Sigmoid colon (tissue), 7 donors: ENCODE data around the gene MTA3. TPM values are rescaled to one million over a fixed set of nuclear protein-coding genes. Genes with fewer than 3 reads are reported as not detected.

ENCODE experiments used
- DNase-seq: peaks from one replicate; pipeline ENCODE4 v3.0.0-alpha.2; 2019
- H3K27ac ChIP-seq, 4 donors: fragments of 200-600 bp; sonication (generic); one replicate each; pipeline ENCODE4 v1.5.1; 2016 to 2019; ENCODE audit warnings: mild to moderate bottlenecking in 1 of 4
- H3K27me3 ChIP-seq, 3 donors: fragments of 200-600 bp; sonication (generic); one replicate each; pipeline ENCODE4 v1.5.1; 2019; ENCODE audit warnings: mild to moderate bottlenecking in 1 of 3
- H3K36me3 ChIP-seq, 4 donors: fragments of 200-600 bp; sonication (generic); one replicate each; pipeline ENCODE4 v1.5.1; 2016 to 2019
- H3K4me1 ChIP-seq, 4 donors: fragments of 200-600 bp; sonication (generic); one replicate each; pipeline ENCODE4 v1.5.1; 2017 to 2019
- H3K4me3 ChIP-seq, 4 donors: fragments of 200-600 bp; sonication (generic); one replicate each; pipeline ENCODE4 v1.5.1; 2017 to 2019; ENCODE audit warnings: mild to moderate bottlenecking in 2 of 4, moderate library complexity in 1 of 4
- H3K9me3 ChIP-seq, 4 donors: fragments of 200-600 bp in 3 of 4; sonication (generic) in 3 of 4; one replicate each; pipeline versions ENCODE4 v1.5.1 to v1.6.1; 2013 to 2019
- EP300 ChIP-seq, 4 donors: sonication (generic); formaldehyde crosslinking; IDR thresholded peaks; one replicate each; pipeline ENCODE4 v1.6.1; 2017; ENCODE audit warnings: antibody characterized with exemption in 4 of 4
- POLR2A ChIP-seq, 2 donors: fragments of 450-650 bp; IDR thresholded peaks; one replicate each; pipeline ENCODE4 v1.6.1; 2016; ENCODE audit warnings: antibody characterized with exemption in 2 of 2, mild to moderate bottlenecking in 2 of 2, moderate library complexity in 2 of 2
- POLR2AphosphoS5 ChIP-seq, 4 donors: sonication (generic); formaldehyde crosslinking; IDR thresholded peaks; one replicate each; pipeline ENCODE4 v1.6.1; 2017; ENCODE audit warnings: antibody characterized with exemption in 4 of 4
- WGBS, 2 donors: extraction: QIAGEN DNeasy Blood & Tissue Kit; methylation state at CpG; one replicate each; pipeline ENCODE4 v1.1.7; 2013; 5-methylcytosine and 5-hydroxymethylcytosine counted together
- intact Hi-C: fragments of 100-400 bp; cut with DNase I; formaldehyde crosslinking; loops from one replicate; pipeline ENCODE4 v1.15.1; 2023
- polyA plus RNA-seq, 3 donors: library from polyadenylated mRNA; stranded (reverse); fragments of 200-250 nt; gene quantifications; one replicate each; pipeline ENCODE4 v1.2.3, GENCODE V29; 2013
- total RNA-seq, 4 donors: library from RNA; depleted of rRNA; stranded (reverse); fragments of >200 nt; gene quantifications; one replicate each; pipeline ENCODE4 v1.1.0, GENCODE V29; 2016
- TF ChIP-seq, protein P1 (sequence below), 4 experiments: fragments of 450-650 bp in 3 of 4; fragments of 200-600 bp in 1 of 4; IDR thresholded peaks; one replicate each; pipeline ENCODE4 v1.5.1; 2016 to 2019; ENCODE audit warnings: antibody characterized with exemption in 4 of 4, mild to moderate bottlenecking in 3 of 4, moderate library complexity in 2 of 4
- donor health status: healthy with polysubstance abuse.
- donor health status: Bipolar disorder and iron deficiency.
- donor health status: healthy.

The MTA3 gene
- total and polyA plus RNA-seq, 7 donors: 24.5 to 53.2 (median 33.9) TPM

DNA sequence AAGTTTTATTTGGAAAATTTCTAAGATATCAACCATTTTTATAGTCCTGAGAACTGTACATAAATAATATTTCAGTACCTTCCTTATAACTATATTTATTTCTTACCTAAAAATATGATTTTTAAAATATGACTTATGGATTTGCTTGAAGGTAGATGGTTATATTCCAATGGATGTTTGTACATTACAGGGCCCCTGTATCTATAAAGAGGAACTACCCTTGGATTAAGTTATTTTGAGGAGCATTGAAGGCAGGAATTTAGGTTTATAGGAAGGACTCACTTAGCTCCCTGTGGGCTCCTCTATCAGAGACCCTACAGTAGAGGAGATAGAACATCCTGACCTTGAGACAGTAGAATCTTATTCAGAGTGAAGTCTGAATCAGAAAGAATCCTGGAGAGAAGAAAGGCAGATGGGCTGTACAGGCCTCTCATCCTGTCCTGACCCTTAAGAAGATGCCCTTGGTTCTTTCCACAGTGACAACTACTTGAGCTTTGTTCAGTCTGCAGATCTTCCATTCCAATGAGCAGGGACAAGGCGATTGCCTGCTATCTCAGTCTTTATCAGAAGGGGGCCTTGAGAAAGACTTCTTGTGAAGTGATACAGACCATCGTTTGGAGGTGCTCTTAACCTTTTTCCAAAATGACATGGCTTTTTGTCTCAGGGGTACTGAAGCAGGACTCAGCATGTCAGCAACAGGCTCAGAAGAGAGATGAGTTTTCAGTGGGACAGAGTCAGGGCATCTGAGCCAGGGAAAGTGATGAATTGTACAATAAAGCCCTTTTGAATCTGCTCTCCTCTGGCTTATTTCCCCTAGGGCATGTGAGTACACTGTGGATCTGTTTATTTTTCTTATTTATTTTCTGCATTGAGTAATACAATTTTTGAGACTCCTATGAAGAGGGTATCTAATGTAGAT is 174.6 kb downstream of the MTA3 start:
- Histone ChIP-seq H3K27ac (no peak overlapping the region), H3K9me3 (no peaks in the 10 kb centered on the region), H3K4me1 (no peaks in the 10 kb centered on the region), H3K27me3 (no peaks in the 10 kb centered on the region), H3K36me3 (peaks cover 0 to 7% (median 2%) of the 10 kb centered on the region in 4 donors), H3K4me3 (no peak overlapping the region)
- no peak for DNase-seq
- TF ChIP-seq, protein P1, sequence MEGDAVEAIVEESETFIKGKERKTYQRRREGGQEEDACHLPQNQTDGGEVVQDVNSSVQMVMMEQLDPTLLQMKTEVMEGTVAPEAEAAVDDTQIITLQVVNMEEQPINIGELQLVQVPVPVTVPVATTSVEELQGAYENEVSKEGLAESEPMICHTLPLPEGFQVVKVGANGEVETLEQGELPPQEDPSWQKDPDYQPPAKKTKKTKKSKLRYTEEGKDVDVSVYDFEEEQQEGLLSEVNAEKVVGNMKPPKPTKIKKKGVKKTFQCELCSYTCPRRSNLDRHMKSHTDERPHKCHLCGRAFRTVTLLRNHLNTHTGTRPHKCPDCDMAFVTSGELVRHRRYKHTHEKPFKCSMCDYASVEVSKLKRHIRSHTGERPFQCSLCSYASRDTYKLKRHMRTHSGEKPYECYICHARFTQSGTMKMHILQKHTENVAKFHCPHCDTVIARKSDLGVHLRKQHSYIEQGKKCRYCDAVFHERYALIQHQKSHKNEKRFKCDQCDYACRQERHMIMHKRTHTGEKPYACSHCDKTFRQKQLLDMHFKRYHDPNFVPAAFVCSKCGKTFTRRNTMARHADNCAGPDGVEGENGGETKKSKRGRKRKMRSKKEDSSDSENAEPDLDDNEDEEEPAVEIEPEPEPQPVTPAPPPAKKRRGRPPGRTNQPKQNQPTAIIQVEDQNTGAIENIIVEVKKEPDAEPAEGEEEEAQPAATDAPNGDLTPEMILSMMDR (IDR thresholded peaks at IDR 0.05): no peak
- TF ChIP-seq EP300 (IDR thresholded peaks at IDR 0.05) (no peak), POLR2AphosphoS5 (IDR thresholded peaks at IDR 0.05) (no peak), POLR2A (IDR thresholded peaks at IDR 0.05) (no peak)
- intact Hi-C loops: no loop called here
- WGBS, 2 donors: 84 to 88% methylated on average over 2 of the region's 2 CpGs

DNA sequence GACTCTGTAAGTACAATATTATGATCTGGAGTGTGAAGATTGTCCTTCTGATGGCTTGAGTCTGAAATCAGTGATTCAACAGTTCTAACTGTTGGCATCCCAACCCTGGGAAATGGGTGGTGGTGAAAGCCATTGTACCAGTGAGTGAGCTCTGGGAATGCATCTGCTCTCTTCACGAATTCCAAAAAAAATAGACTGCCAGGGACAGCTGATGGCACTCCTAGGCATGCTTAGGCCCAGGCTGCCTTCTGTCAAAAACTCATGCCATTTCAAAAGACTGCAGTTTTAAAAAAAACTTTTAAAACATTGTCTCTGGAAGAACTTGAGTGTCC is 175.2 kb downstream of the MTA3 start:
- Histone ChIP-seq H3K27me3 (no peaks in the 10 kb centered on the region), H3K27ac (no peak overlapping the region), H3K9me3 (no peaks in the 10 kb centered on the region), H3K36me3 (peaks cover 0 to 7% (median 2%) of the 10 kb centered on the region in 4 donors), H3K4me3 (no peak overlapping the region), H3K4me1 (no peaks in the 10 kb centered on the region)
- TF ChIP-seq, protein P1 (IDR thresholded peaks at IDR 0.05): no peak
- TF ChIP-seq EP300 (IDR thresholded peaks at IDR 0.05): no peak
- TF ChIP-seq POLR2AphosphoS5 (IDR thresholded peaks at IDR 0.05): no peak
- TF ChIP-seq POLR2A (IDR thresholded peaks at IDR 0.05): no peak
- DNase-seq: no peak
- intact Hi-C loops: no loop called here
- WGBS, 2 donors: 89 to 91% methylated on average over 1 of the region's 1 CpG

DNA sequence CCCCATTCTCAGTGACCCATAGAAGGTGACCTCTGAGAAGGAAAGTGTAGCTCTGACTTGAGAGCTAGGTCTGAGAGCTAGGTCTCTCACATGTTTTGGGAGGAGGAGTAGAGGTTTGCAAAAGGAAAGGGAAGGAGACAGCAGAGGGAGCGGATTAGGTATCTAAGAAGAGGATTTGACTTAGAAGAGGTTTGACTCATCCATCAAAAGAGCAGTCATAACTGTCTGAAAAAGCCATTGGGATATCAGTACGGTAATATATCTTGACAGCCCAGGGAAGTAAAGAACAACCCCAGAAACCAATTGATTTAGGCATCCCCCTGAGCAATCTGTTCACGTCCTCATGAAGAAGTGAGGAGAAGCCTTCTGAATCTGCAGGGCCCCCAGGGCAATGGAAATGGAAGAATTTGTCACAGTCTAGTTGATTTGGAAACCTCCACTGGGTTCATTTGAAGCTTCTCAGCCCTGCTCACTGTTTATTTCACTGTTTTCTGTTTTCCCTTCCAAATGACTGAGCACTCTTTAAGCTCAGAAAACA is 176.2 kb downstream of the MTA3 start:
- WGBS, 2 donors: 94 to 98% methylated on average over 3 of the region's 3 CpGs
- H3K36me3 ChIP-seq: peaks cover 0 to 7% (median 2%) of the 10 kb centered on the region in 4 donors
- no peak overlapping the region for H3K4me3 ChIP-seq
- no peaks in the 10 kb centered on the region for H3K9me3 ChIP-seq
- no peaks in the 10 kb centered on the region for H3K4me1 ChIP-seq
- TF ChIP-seq POLR2AphosphoS5 (IDR thresholded peaks at IDR 0.05) (no peak), POLR2A (IDR thresholded peaks at IDR 0.05) (no peak), EP300 (IDR thresholded peaks at IDR 0.05) (no peak)
- TF ChIP-seq, protein P1 (IDR thresholded peaks at IDR 0.05): no peak
- no peak for DNase-seq
- intact Hi-C loops: no loop called here
- no peak overlapping the region for H3K27ac ChIP-seq
- no peaks in the 10 kb centered on the region for H3K27me3 ChIP-seq

DNA sequence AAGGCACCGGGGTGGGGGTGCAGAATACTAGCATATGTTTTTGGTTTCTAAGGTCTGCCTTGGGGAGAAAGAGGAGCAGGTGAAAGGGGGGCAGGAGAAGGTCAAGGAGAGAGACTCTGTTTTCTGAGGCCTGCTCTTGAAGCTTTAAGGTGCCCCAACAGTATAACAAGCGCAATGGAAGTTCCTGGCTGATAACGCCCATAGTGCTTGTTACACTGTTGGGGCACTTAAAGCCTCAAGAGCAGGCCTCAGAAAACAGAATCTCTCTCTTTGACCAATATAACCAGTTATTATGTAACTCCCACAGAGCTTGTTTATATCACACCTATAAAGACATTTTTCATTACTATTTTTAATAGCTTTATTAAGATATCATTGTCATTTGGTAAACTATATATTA is 179.0 kb downstream of the MTA3 start:
- 97 to 99% methylated on average over 3 of the region's 3 CpGs for WGBS, 2 donors
- Histone ChIP-seq H3K27me3 (no peaks in the 10 kb centered on the region), H3K4me1 (peaks cover 0 to 16% (median 9%) of the 10 kb centered on the region in 4 donors), H3K9me3 (no peaks in the 10 kb centered on the region), H3K27ac (no peak overlapping the region), H3K4me3 (no peak overlapping the region), H3K36me3 (peaks cover 0 to 4% (median 0%) of the 10 kb centered on the region in 4 donors)
- no peak for DNase-seq
- intact Hi-C loops: no loop called here
- TF ChIP-seq, protein P1 (IDR thresholded peaks at IDR 0.05): no peak
- TF ChIP-seq EP300 (IDR thresholded peaks at IDR 0.05) (no peak), POLR2AphosphoS5 (IDR thresholded peaks at IDR 0.05) (no peak), POLR2A (IDR thresholded peaks at IDR 0.05) (no peak)
